GM18526 (cell line): Measurements from ENCODE around the gene CPEB3.

ENCODE experiments used
- POLR2A ChIP-seq: IDR thresholded peaks from 3 replicates; pipeline ENCODE4 v1.6.1; 2011; ENCODE audit not compliant: insufficient read length; ENCODE audit errors: extremely low read depth

The CPEB3 gene

GRCh38 chr10:92066386-92066785 lies 224.5 kb downstream of the CPEB3 start:
- no peak for TF ChIP-seq POLR2A

GRCh38 chr10:92064506-92064905 lies 226.4 kb downstream of the CPEB3 start:
- TF ChIP-seq POLR2A: no peak

GRCh38 chr10:92062273-92062672 lies 228.6 kb downstream of the CPEB3 start:
- no peak for TF ChIP-seq POLR2A

GRCh38 chr10:92054807-92055206 lies 236.1 kb downstream of the CPEB3 start:
- TF ChIP-seq POLR2A: no peak

GRCh38 chr10:92052741-92053140 lies 238.1 kb downstream of the CPEB3 start:
- no peak for TF ChIP-seq POLR2A

- no peak for TF ChIP-seq POLR2A
Measured at GRCh38 chr10:92052088-92052487, 238.8 kb downstream of the CPEB3 start.

- no peak for TF ChIP-seq POLR2A
Measured at GRCh38 chr10:92047215-92047614, 243.7 kb downstream of the CPEB3 start.

- no peak for TF ChIP-seq POLR2A
Measured at GRCh38 chr10:92045641-92046106, 245.2 kb downstream of the CPEB3 start.

GRCh38 chr10:92042541-92042940 lies 248.3 kb downstream of the CPEB3 start:
- TF ChIP-seq POLR2A: no peak

- no peak for TF ChIP-seq POLR2A
Measured at GRCh38 chr10:92038949-92039348, 251.9 kb downstream of the CPEB3 start.

- no peak for TF ChIP-seq POLR2A
Measured at GRCh38 chr10:92031580-92031979, 259.3 kb downstream of the CPEB3 start.

GRCh38 chr10:92027141-92027540 lies 263.7 kb downstream of the CPEB3 start:
- TF ChIP-seq POLR2A: no peak

GRCh38 chr10:92024700-92025099 lies 266.2 kb downstream of the CPEB3 start:
- TF ChIP-seq POLR2A: no peak

GRCh38 chr10:92014620-92015019 lies 276.3 kb downstream of the CPEB3 start:
- TF ChIP-seq POLR2A: no peak

GRCh38 chr10:92011560-92012214 lies 279.2 kb downstream of the CPEB3 start:
- TF ChIP-seq POLR2A: no peak

GRCh38 chr10:92010047-92010735 lies 280.7 kb downstream of the CPEB3 start:
- TF ChIP-seq POLR2A: no peak

GRCh38 chr10:92009445-92009844 lies 281.4 kb downstream of the CPEB3 start:
- TF ChIP-seq POLR2A: no peak

- no peak for TF ChIP-seq POLR2A
Measured at GRCh38 chr10:92005978-92006377, 284.9 kb downstream of the CPEB3 start.
